HCT116 (cell line): ENCODE results near the gene WDR19. TPM values are rescaled to one million over a fixed set of nuclear protein-coding genes. Genes with fewer than 3 reads are reported as not detected.

ENCODE experiments used
- ATAC-seq: fragments of 200-7000 bp; cut with Tn5 transposase; 2 replicates; pipeline ENCODE4 v1.9.1; 2020; ENCODE audit warnings: mild to moderate bottlenecking, moderate library complexity
- BruUV-seq: library from RNA; stranded (reverse); fragments of 400-500 nt; replicated peaks from 2 replicates; lab custom pipeline; 2021; lab: Mats Ljungman, UMichigan
- CTCF ChIA-PET: fragments of 300-600 bp; sonication (Branson Sonifier 250); formaldehyde crosslinking; loops from one replicate; lab custom pipeline; 2021; ENCODE audit warnings: antibody characterized with exemption; lab: Charles Lee
- POLR2A ChIA-PET: fragments of 300-600, 350-600 bp; sonication (Branson Sonifier 250); formaldehyde crosslinking; loops from one replicate; lab custom pipeline; 2021; ENCODE audit warnings: antibody characterized with exemption; lab: Charles Lee
- RAD21 ChIA-PET, 2 experiments: fragments of 300-600 bp; sonication (Branson Sonifier 250); formaldehyde crosslinking; loops; one replicate each; lab custom pipeline; 2023; ENCODE audit warnings: low total read pairs in 2 of 2; ENCODE audit not compliant: uncharacterized antibody in 2 of 2, unreplicated experiment in 2 of 2, low non-redundant PET in 1 of 2; lab: Charles Lee
- DNase-seq: peaks from one replicate; pipeline ENCODE4 v3.0.0-alpha.2; 2010; ENCODE audit warnings: low read depth, low spot score
- H2AFZ ChIP-seq: fragments of 200-600 bp; shearing (Covaris generic), sonication (generic); 2 replicates; pipeline ENCODE4 v1.6.1; 2017; ENCODE audit warnings: low read depth, mixed run types, mixed read lengths, antibody characterized with exemption, low read length; ENCODE audit not compliant: poor library complexity, severe bottlenecking
- H3K27ac ChIP-seq: 2 replicates; pipeline ENCODE4 v1.5.1; 2012; ENCODE audit warnings: low read depth, low read length
- H3K27me3 ChIP-seq: fragments of 200-600 bp; sonication (generic); 2 replicates; pipeline ENCODE4 v1.6.1; 2016; ENCODE audit warnings: mixed run types, low read length, mixed read lengths; ENCODE audit not compliant: insufficient read depth
- H3K36me3 ChIP-seq, 2 experiments: fragments of 200-500 bp in 1 of 2; fragments of 200-600 bp in 1 of 2; sonication (Bioruptor generic) in 1 of 2; sonication (generic) in 1 of 2; 2 replicates each; pipeline versions ENCODE4 v1.5.1 to v1.6.1; 2014 to 2016; ENCODE audit warnings: low read length in 2 of 2, inconsistent platforms in 1 of 2, mixed read lengths in 1 of 2, mixed run types in 1 of 2; ENCODE audit not compliant: insufficient read depth in 2 of 2, control insufficient read depth in 1 of 2
- H3K4me1 ChIP-seq, 2 experiments: fragments of 200-600 bp in 1 of 2; sonication (generic) in 1 of 2; 2 replicates each; pipeline versions ENCODE4 v1.5.1 to v1.6.1; 2012 to 2017; ENCODE audit warnings: low read length in 2 of 2, inconsistent platforms in 1 of 2, mild to moderate bottlenecking in 1 of 2, mixed read lengths in 1 of 2, mixed run types in 1 of 2, moderate library complexity in 1 of 2; ENCODE audit not compliant: insufficient read depth in 2 of 2, control insufficient read depth in 1 of 2
- H3K4me2 ChIP-seq: fragments of 200-600 bp; sonication (generic); 2 replicates; pipeline ENCODE4 v1.6.1; 2017; ENCODE audit warnings: mixed run types, low read length, mixed read lengths
- H3K4me3 ChIP-seq, 2 experiments: fragments of 200-600 bp in 1 of 2; sonication (generic) in 1 of 2; replicated peaks in 1 of 2; 2 replicates each; pipeline ENCODE4 v1.5.1; 2011 to 2016; ENCODE audit warnings: low read length in 2 of 2, control low read depth in 1 of 2, low read depth in 1 of 2, mild to moderate bottlenecking in 1 of 2, mixed read lengths in 1 of 2, mixed run types in 1 of 2
- H3K79me2 ChIP-seq: fragments of 200-600 bp; sonication (generic); 2 replicates; pipeline ENCODE4 v1.6.1; 2017; ENCODE audit warnings: mild to moderate bottlenecking, mixed run types, low read length, moderate library complexity, mixed read lengths; ENCODE audit not compliant: insufficient read depth
- H3K9ac ChIP-seq: fragments of 200-600 bp; sonication (generic); 2 replicates; pipeline ENCODE4 v1.6.1; 2016; ENCODE audit warnings: low read length, mixed read lengths
- H3K9me2 ChIP-seq: fragments of 200-600 bp; sonication (generic), shearing (Covaris generic); 2 replicates; pipeline ENCODE4 v1.6.1; 2017; ENCODE audit warnings: mixed run types, mild to moderate bottlenecking, moderate library complexity; ENCODE audit not compliant: insufficient read depth
- H3K9me3 ChIP-seq, 2 experiments: fragments of 200-500 bp in 1 of 2; fragments of 200-600 bp in 1 of 2; sonication (Bioruptor generic) in 1 of 2; sonication (generic) in 1 of 2; 2 replicates each; pipeline ENCODE4 v1.6.1; 2014 to 2017; ENCODE audit warnings: low read length in 2 of 2, mixed read lengths in 2 of 2, inconsistent platforms in 1 of 2, low read depth in 1 of 2, mild to moderate bottlenecking in 1 of 2, mixed run types in 1 of 2, moderate library complexity in 1 of 2; ENCODE audit not compliant: control insufficient read depth in 1 of 2, insufficient read depth in 1 of 2
- H4K20me1 ChIP-seq: fragments of 200-600 bp; sonication (generic), shearing (Covaris generic); 2 replicates; pipeline ENCODE4 v1.6.1; 2017; ENCODE audit warnings: mixed run types, mild to moderate bottlenecking, moderate library complexity; ENCODE audit not compliant: insufficient read depth
- EZH2phosphoT487 ChIP-seq: fragments of 200-600 bp; IDR thresholded peaks from 2 replicates; pipeline ENCODE4 v1.6.1; 2018; ENCODE audit warnings: antibody characterized with exemption, borderline replicate concordance
- JUND ChIP-seq: IDR thresholded peaks from 2 replicates; pipeline ENCODE4 v1.6.1; 2012
- POLR2A ChIP-seq: IDR thresholded peaks from 2 replicates; pipeline ENCODE4 v1.7.0; 2011; ENCODE audit warnings: borderline replicate concordance; ENCODE audit not compliant: insufficient read depth, insufficient read length; ENCODE audit errors: extremely low read depth
- RAD21 ChIP-seq: IDR thresholded peaks from 2 replicates; pipeline ENCODE4 v1.6.1; 2012; ENCODE audit warnings: low read depth, mild to moderate bottlenecking
- intact Hi-C: fragments of 100-400 bp; cut with micrococcal nuclease; formaldehyde crosslinking; loops from 2 replicates; pipeline ENCODE4 v1.10.0; 2022
- total RNA-seq: library from RNA; stranded (reverse); gene quantifications from one replicate; pipeline ENCODE4 v1.2.1, GENCODE V29; 2021; ENCODE audit not compliant: unreplicated experiment
- TF ChIP-seq, protein P1 (sequence below): IDR thresholded peaks from 2 replicates; pipeline ENCODE4 v1.6.1; 2012

Gene WDR19
- total RNA-seq, 1 experiment from 2014 or later = 18.8 TPM

DNA sequence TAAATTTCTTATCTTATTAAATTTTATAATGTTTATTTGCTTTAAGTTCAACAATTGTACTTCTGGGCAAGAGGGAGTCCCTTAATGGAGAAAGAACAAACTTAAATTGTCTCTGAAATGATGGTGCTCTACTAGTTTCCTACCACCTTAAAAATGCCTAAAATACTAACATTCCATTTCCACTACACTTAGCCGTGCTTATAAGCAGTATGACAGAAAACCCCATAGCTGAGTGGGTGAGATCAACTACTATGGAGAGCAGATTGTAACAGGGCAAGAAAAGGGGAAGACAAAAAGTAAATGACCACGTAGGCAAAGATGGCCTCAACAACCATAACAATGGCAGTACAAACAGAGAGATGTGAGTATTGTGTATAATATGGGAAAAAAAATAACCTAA is 148.9 kb downstream of the WDR19 start:
- intact Hi-C loops = no loop called here
- peaks cover 78% of the 10 kb centered on the region for H3K79me2 ChIP-seq
- H3K9ac ChIP-seq = no peak overlapping the region
- no peak overlapping the region for H3K27ac ChIP-seq
- no peaks in the 10 kb centered on the region for H3K9me2 ChIP-seq
- H3K4me1 ChIP-seq = no peaks in the 10 kb centered on the region
- H3K36me3 ChIP-seq = no peaks in the 10 kb centered on the region
- TF ChIP-seq EZH2phosphoT487 = no peak
- TF ChIP-seq, protein P1, sequence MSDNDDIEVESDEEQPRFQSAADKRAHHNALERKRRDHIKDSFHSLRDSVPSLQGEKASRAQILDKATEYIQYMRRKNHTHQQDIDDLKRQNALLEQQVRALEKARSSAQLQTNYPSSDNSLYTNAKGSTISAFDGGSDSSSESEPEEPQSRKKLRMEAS = no peak
- no peak for TF ChIP-seq POLR2A
- no peak for TF ChIP-seq JUND
- TF ChIP-seq RAD21 = no peak
- ATAC-seq (no peak), DNase-seq (no peak)
- CTCF ChIA-PET = no interaction called here
- no peak overlapping the region for H3K4me3 ChIP-seq
- no peaks in the 10 kb centered on the region; the same call in 1 of the 2 replicates for H4K20me1 ChIP-seq
- H3K9me3 ChIP-seq = no peaks in the 10 kb centered on the region
- POLR2A ChIA-PET = no interaction called here
- BruUV-seq = no TSS peak
- RAD21 ChIA-PET = no interaction called here
- no peak overlapping the region for H2AFZ ChIP-seq
- no peak overlapping the region for H3K4me2 ChIP-seq
- no peaks in the 10 kb centered on the region for H3K27me3 ChIP-seq

Other genes with a start within 250 kb of the WDR19 start
- 0.22 TPM for gene TMEM156, start 150.1 kb upstream of the WDR19 start, total RNA-seq
- gene KLHL5, start 120.3 kb upstream of the WDR19 start, total RNA-seq = 20.8 TPM
- gene RFC1, start 183.8 kb downstream of the WDR19 start, total RNA-seq = 52.3 TPM
- not detected for gene KLB, start 224.4 kb downstream of the WDR19 start, total RNA-seq